MG63 (cell line): ENCODE measurements around the gene ANKRD12. TPM values are rescaled to one million over a fixed set of nuclear protein-coding genes. Genes with fewer than 3 reads are reported as not detected.

Experiments used
- DNase-seq: peaks from one replicate; pipeline ENCODE4 v3.0.0-alpha.2; 2020
- H3K27me3 ChIP-seq: fragments of 250-450 bp; sonication (Bioruptor Pico); 2 replicates; pipeline ENCODE4 v1.5.1; 2020; ENCODE audit warnings: mild to moderate bottlenecking, moderate library complexity
- H3K36me3 ChIP-seq: fragments of 250-450 bp; sonication (Bioruptor Pico); 2 replicates; pipeline ENCODE4 v1.5.1; 2020; ENCODE audit warnings: mild to moderate bottlenecking, moderate library complexity
- H3K4me3 ChIP-seq: fragments of 250-450 bp; sonication (Bioruptor Pico); 2 replicates; pipeline ENCODE4 v1.5.1; 2020; ENCODE audit warnings: mild to moderate bottlenecking, moderate library complexity
- H3K9me3 ChIP-seq: fragments of 250-450 bp; sonication (Bioruptor Pico); 2 replicates; pipeline ENCODE4 v1.5.1; 2020; ENCODE audit warnings: mild to moderate bottlenecking, moderate library complexity
- total RNA-seq: library from RNA; depleted of rRNA; stranded (reverse); fragments of >200 nt; shearing (Covaris generic); gene quantifications from 2 replicates; pipeline ENCODE4 v1.2.3, GENCODE V29; 2014; ENCODE audit warnings: low replicate concordance; rRNA removed

The ANKRD12 gene
- total RNA-seq, 1 experiment from 2014 or later = 7.8 TPM

DNA sequence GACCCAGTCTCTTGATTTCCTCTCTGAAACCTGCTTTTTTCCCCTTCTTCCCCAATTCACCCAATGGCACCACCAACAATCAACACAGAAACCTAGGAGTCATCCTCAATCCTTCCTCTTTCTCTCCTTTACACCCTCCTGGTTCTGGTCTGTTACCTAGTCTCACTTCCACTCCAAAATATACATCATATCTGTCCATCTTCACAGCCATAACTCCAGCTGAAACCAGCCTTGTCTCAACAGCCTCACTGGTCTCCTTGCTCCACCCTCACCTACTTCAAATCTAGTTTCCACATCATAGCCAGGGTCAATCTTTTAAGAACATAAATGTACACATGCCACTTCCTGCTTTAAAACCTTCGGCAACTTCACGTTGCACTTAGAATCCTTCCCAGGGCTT is 186.2 kb downstream of the ANKRD12 start:
- Histone ChIP-seq H3K36me3 (no peaks in the 10 kb centered on the region), H3K9me3 (0 out of 2 replicates have a peak, but pooled peaks cover 2% of the 10 kb centered on the region), H3K4me3 (no peak overlapping the region), H3K27me3 (no peaks in the 10 kb centered on the region)
- no peak for DNase-seq

DNA sequence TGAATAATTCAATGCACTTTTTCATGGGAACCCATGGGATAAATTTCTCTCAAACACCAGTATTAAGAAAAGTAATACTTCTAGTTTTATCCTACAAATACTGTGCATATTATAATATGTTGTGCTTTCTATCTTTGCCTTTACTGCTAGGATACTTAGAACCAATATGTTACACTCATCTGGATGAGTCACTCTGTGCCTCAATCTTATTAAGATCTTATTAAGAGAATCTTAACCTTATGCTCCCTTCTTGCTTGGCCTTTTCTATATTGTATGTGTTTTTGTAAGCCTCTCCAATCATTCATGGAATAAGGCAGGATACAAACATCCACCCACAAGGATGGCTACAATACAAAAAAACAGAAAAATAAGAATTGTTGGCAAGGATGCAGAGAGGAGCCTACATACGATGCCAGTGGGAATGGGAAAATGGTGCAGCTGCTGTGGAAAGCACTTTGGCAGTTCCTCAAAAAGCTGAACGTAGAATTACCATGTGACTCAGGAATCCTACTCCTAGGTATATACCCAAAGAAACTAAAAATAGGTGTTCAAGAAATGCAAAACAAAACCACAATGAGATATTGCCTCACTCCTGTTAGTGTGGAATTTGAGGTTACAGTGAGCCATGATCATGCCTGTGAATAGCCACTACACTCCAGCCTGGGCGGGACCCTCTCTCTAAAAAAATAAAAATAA is 187.3 kb downstream of the ANKRD12 start:
- 0 out of 2 replicates have a peak, but pooled peaks cover 3% of the 10 kb centered on the region for H3K9me3 ChIP-seq
- H3K27me3 ChIP-seq = no peaks in the 10 kb centered on the region
- no peak overlapping the region for H3K4me3 ChIP-seq
- H3K36me3 ChIP-seq = no peaks in the 10 kb centered on the region
- DNase-seq = no peak

DNA sequence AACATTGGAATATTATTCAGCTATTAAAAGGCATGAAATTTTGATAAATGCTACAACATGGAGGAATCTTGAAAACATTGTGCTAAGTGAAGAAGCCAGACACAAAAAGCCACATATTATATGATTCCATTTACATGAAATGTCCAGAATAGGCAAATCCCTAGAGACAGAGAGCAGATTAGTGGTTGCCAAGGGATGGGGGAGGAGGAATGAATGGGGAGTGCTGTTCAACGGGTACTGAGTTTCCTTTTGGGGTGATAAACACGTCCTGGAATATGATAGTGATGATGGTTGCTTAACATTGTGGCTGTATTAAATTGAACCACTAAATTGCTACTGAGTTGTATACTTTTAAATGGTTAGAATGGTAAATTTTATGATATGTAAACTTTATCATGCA is 189.1 kb downstream of the ANKRD12 start:
- no peak overlapping the region for H3K4me3 ChIP-seq
- H3K36me3 ChIP-seq = no peaks in the 10 kb centered on the region
- H3K9me3 ChIP-seq = peaks cover 3% of the 10 kb centered on the region; the same call in 1 of the 2 replicates
- DNase-seq = no peak
- no peaks in the 10 kb centered on the region for H3K27me3 ChIP-seq

DNA sequence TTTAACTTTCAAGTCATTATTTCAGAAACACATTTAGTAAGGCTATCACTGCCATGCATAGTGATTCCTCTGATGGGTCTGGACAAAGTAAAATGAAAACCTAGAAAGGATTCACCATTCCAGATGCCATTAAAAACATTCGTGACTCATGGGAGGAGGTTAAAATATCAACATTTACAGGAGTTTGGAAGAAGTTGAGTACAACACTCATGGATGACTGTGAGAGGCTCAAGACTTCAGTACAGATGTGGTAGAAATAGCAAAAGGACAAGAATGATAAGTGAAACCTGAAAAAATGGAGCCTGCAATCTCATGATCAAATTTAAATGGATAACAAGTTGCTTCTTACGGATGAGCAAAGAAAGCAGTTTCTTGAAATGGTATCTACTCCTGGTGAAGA is 192.2 kb downstream of the ANKRD12 start:
- DNase-seq = no peak
- Histone ChIP-seq H3K36me3 (no peaks in the 10 kb centered on the region), H3K9me3 (peaks cover 3% of the 10 kb centered on the region; the same call in 1 of the 2 replicates), H3K27me3 (no peaks in the 10 kb centered on the region), H3K4me3 (no peak overlapping the region)

DNA sequence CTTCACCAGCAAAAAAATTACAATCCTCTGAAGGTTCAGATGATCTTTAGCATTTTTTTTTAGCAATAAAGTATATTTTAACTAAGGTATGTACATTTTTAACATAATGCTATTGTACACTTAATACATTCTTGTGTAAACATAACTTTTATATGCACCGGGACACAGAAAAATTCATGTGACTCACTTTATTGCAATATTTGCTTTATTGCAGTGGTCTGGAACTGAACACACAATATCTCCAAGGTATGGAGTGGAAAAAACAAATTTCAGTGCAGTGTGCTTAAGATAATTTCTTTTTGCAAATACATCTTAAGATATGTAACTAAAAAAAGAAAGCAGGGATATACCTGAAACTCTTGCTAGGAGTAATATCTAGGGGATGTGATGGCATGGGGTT is 192.9 kb downstream of the ANKRD12 start:
- Histone ChIP-seq H3K36me3 (no peaks in the 10 kb centered on the region), H3K9me3 (peaks cover 3% of the 10 kb centered on the region; the same call in 1 of the 2 replicates), H3K4me3 (no peak overlapping the region), H3K27me3 (no peaks in the 10 kb centered on the region)
- no peak for DNase-seq

DNA sequence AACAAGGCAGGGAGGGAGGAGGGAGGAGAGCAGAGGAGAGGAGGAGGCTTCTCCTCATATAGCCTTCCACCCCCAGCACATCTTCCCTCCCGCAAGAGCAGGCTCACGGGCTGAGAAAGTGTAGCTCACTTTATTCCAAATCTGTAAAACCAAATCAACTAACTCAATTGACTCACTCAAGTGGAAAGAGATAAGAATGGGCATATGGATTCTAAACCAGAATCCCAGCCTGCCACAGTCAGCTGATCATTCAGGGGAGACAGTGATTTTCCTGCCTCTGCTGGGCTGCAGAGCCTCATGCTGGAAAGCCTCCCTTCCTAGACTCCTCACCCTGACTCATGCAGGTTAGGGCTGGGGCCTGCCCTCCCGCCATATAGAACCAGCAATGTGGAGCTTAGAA is 193.8 kb downstream of the ANKRD12 start:
- Histone ChIP-seq H3K36me3 (no peaks in the 10 kb centered on the region), H3K9me3 (peaks cover 3% of the 10 kb centered on the region; the same call in 1 of the 2 replicates), H3K27me3 (no peaks in the 10 kb centered on the region), H3K4me3 (no peak overlapping the region)
- DNase-seq = no peak

DNA sequence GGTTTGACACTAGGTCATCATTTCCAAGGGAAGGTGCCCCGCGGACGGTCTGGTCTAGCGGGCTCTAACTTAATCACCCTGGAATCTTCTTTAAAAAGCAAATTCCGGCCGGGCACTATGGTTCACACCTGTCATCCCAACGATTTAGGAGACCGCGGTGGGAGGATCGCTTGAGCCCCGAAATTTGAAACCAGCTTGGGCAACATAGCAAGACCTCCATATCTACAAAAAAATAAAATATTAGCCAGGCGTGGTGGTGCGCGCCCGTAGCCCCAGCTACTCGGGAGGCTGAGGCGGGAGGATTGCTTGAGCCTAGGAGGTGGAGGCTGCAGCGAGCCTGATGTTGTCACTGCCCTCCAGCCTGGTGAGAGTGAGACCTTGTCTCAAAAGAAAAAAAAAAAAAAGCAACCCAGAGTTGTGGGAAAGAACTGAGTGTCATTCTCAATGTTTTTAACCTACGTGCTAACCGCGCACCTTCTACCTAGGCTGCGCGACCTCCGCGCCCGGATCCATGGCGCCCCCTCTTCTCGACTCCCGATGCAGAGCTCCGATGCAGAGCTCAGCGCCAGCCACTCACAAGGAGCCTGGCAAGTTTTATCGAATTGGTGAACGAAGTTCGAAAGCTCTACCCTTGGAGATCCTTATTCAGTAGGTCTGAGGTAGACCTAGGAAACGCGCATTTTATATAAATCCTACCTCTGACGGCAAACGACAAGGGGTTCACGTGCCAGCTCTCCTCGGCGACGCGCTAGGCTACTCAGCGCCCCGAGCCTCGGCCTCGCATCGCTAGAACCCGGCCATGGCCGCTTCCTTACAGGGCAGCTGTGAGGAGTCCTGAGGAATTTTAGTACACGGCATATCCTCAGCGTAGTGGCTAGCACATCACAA is 197.1 kb downstream of the ANKRD12 start:
- Histone ChIP-seq H3K9me3 (no peaks in the 10 kb centered on the region; the same call in 1 of the 2 replicates), H3K36me3 (peaks cover 14% of the 10 kb centered on the region), H3K4me3 (peak overlapping the region; percentile 74), H3K27me3 (no peaks in the 10 kb centered on the region)
- DNase-seq = no peak

DNA sequence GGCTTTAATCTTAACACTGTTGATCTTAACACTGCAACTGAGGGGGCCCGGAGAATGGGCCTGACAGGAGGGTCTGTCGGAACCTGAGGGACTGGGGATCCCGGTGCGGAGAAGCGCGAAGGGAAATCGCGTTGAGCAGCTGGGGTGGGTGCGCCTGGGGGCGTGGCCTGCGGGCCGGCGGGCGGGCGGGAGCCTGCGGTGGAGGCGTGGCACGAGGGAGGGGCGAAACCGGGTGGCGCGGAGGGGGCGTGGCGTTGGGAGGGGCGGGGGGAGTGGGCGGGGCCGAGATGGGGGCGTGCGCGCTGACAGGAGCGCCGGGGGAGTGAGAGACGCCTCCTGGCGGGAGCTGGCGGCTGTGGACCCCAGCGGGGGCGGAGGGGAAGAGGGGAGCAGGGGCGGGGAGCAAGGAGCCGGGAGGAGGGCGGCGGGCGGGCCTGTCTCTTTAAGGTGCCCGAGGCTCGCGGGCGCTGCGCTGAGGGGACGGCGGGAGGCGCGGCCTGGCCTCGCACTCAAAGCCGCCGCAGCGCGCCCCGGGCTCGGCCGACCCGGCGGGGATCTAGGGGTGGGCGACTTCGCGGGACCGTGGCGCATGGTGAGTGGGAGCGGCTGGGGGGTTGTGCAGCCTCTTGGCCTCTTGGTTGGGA is 197.9 kb downstream of the ANKRD12 start, which contains the start of gene TWSG1:
Gene TWSG1 (plus strand): TSS at position 445 of the 644 bp plus-strand sequence. CDS start 2,457 bp downstream, outside the sequence.
- Histone ChIP-seq H3K27me3 (no peaks in the 10 kb centered on the region), H3K4me3 (peak within 1 kb of the TSS; percentile 74), H3K36me3 (peaks cover 16% of the 10 kb centered on the region), H3K9me3 (no peaks in the 10 kb centered on the region; the same call in 1 of the 2 replicates)
- DNase-seq = peak; percentile 95

DNA sequence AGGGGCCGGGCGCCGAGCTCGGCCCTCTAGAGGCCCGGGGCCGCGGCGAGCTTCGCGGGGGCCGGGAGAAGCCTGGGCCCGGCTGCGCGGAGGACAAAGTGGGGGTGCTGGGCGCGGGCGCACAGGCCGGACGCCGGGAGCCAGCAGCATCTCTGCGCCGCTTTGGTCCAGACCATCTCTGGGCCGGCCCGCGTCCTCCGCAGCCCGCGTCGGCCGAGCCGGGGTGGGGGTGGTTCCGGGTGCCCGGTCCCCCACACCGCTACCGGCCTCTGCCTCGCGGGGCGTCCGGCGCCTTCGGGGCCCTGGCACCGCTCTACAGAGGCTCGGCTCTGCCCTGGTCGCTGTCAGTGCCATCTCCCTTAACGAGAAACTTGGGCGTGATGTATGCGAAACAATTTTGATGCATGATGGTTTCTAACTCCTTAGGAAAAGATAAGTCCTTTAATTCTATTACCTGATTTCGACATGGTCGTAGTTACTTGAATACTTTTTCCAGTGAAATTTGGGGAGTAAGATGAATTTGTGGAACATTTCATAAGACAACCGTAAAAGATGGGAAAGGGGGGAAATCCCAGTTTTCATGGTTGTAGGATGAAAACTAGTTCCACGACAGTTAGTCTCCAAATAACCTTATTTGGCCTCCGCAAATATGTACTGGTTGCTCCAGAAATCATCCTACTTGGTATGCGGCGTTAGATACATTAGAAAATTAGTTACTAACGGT is 198.6 kb downstream of the ANKRD12 start:
- DNase-seq = peak; percentile 50
- Histone ChIP-seq H3K27me3 (no peaks in the 10 kb centered on the region), H3K36me3 (peaks cover 16% of the 10 kb centered on the region)

More for the DNA sequence above, 198.6 kb downstream of the ANKRD12 start:
- peak overlapping the region; percentile 74 for H3K4me3 ChIP-seq
- H3K9me3 ChIP-seq = no peaks in the 10 kb centered on the region; the same call in 1 of the 2 replicates

Other genes with a start within 250 kb of the ANKRD12 start
- 265 and 311 TPM in 2 replicates for gene NDUFV2, start 34.1 kb upstream of the ANKRD12 start, total RNA-seq
- 31.8 and 35.6 TPM in 2 replicates for gene TWSG1, start 198.0 kb downstream of the ANKRD12 start, total RNA-seq